WTC11 (cell line): ENCODE results near the gene ANO2. TPM values are rescaled to one million over a fixed set of nuclear protein-coding genes. Genes with fewer than 3 reads are reported as not detected.

Source experiments
- ATAC-seq: fragments of 200-7000 bp; cut with Tn5 transposase; 2 replicates; pipeline ENCODE4 v1.10.0; 2021; ENCODE audit warnings: mild to moderate bottlenecking, moderate library complexity
- CTCF ChIA-PET: fragments of 300-600 bp; sonication (Branson Sonifier 250); formaldehyde crosslinking; loops from one replicate; lab custom pipeline; 2021; ENCODE audit warnings: antibody characterized with exemption; lab: Charles Lee
- POLR2A ChIA-PET: fragments of 350-600 bp; sonication (Branson Sonifier 250); formaldehyde crosslinking; loops from one replicate; lab custom pipeline; 2021; ENCODE audit warnings: antibody characterized with exemption; lab: Charles Lee
- DNase-seq: peaks from one replicate; pipeline ENCODE4 v3.0.0; 2021; ENCODE audit warnings: low spot score
- H3K27ac Mint-ChIP-seq: 2 replicates; pipeline ENCODE4 v1.8.0; 2021; ENCODE audit warnings: mixed read lengths
- H3K27me3 Mint-ChIP-seq: 2 replicates; pipeline ENCODE4 v1.8.0; 2021; ENCODE audit warnings: low read depth, mild to moderate bottlenecking, moderate library complexity, mixed read lengths
- H3K36me3 Mint-ChIP-seq: 2 replicates; pipeline ENCODE4 v1.8.0; 2021; ENCODE audit warnings: mixed read lengths
- H3K4me1 Mint-ChIP-seq: 2 replicates; pipeline ENCODE4 v1.8.0; 2022; ENCODE audit warnings: mixed read lengths
- H3K4me3 Mint-ChIP-seq: 2 replicates; pipeline ENCODE4 v1.8.0; 2021; ENCODE audit warnings: mild to moderate bottlenecking, moderate library complexity, mixed read lengths
- H3K9me3 Mint-ChIP-seq: 2 replicates; pipeline ENCODE4 v1.8.0; 2021; ENCODE audit warnings: mixed read lengths
- CREB1 ChIP-seq: sonication (generic); formaldehyde crosslinking; IDR thresholded peaks from 2 replicates; pipeline ENCODE4 v1.8.0; 2023; ENCODE audit warnings: mild to moderate bottlenecking, missing genetic modification reagents
- FOXP1 ChIP-seq: sonication (generic); formaldehyde crosslinking; IDR thresholded peaks from 2 replicates; pipeline ENCODE4 v1.8.0; 2022; ENCODE audit warnings: missing genetic modification reagents, mild to moderate bottlenecking, moderate library complexity, borderline replicate concordance
- HMGA2 ChIP-seq: fragments of 250-450 bp; sonication (Bioruptor Pico); IDR thresholded peaks from 2 replicates; pipeline ENCODE4 v1.4.0; 2021; ENCODE audit warnings: mild to moderate bottlenecking, moderate library complexity
- MLX ChIP-seq: sonication (generic); formaldehyde crosslinking; IDR thresholded peaks from 2 replicates; pipeline ENCODE4 v1.8.1; 2023; ENCODE audit warnings: mild to moderate bottlenecking, missing genetic modification reagents, moderate library complexity
- PREB ChIP-seq: sonication (generic); formaldehyde crosslinking; IDR thresholded peaks from 2 replicates; pipeline ENCODE4 v1.8.1; 2022; ENCODE audit warnings: mild to moderate bottlenecking, missing genetic modification reagents, moderate library complexity, borderline replicate concordance
- RELA ChIP-seq: sonication (generic); formaldehyde crosslinking; IDR thresholded peaks from 2 replicates; pipeline ENCODE4 v1.8.1; 2022; ENCODE audit warnings: missing genetic modification reagents, mild to moderate bottlenecking, borderline replicate concordance
- RORB ChIP-seq: fragments of 250-450 bp; sonication (Bioruptor Pico); IDR thresholded peaks from 2 replicates; pipeline ENCODE4 v1.9.0; 2021; ENCODE audit warnings: mild to moderate bottlenecking
- TEAD4 ChIP-seq: sonication (generic); formaldehyde crosslinking; IDR thresholded peaks from 2 replicates; pipeline ENCODE4 v1.8.0; 2022; ENCODE audit warnings: mild to moderate bottlenecking, missing genetic modification reagents
- ZNF396 ChIP-seq: fragments of 250-450 bp; sonication (Bioruptor Pico); IDR thresholded peaks from 2 replicates; pipeline ENCODE4 v1.8.0; 2021; ENCODE audit warnings: mild to moderate bottlenecking, moderate library complexity, borderline replicate concordance
- ZNF416 ChIP-seq: fragments of 250-450 bp; sonication (Bioruptor Pico); IDR thresholded peaks from 2 replicates; pipeline ENCODE4 v1.9.0; 2021; ENCODE audit warnings: mild to moderate bottlenecking, inconsistent platforms
- ZNF425 ChIP-seq: fragments of 250-450 bp; sonication (Bioruptor Pico); conservative IDR thresholded peaks from 2 replicates; pipeline ENCODE4 v1.9.0; 2021; ENCODE audit warnings: mild to moderate bottlenecking
- total RNA-seq: library from RNA; stranded (reverse); gene quantifications from 3 replicates; pipeline ENCODE4 v1.2.3, GENCODE V29; 2021
- TF ChIP-seq, protein P1 (sequence below): fragments of 250-450 bp; sonication (Bioruptor Pico); IDR thresholded peaks from 2 replicates; pipeline ENCODE4 v1.8.0; 2021; ENCODE audit warnings: mild to moderate bottlenecking
- TF ChIP-seq, protein P2 (sequence below): sonication (generic); formaldehyde crosslinking; IDR thresholded peaks from 2 replicates; pipeline ENCODE4 v1.8.0; 2022; ENCODE audit warnings: mild to moderate bottlenecking, missing genetic modification reagents
- TF ChIP-seq, protein P3 (sequence below): sonication (generic); formaldehyde crosslinking; conservative IDR thresholded peaks from 2 replicates; pipeline ENCODE4 v1.8.1; 2022; ENCODE audit warnings: mild to moderate bottlenecking, missing genetic modification reagents
- TF ChIP-seq, protein P4 (sequence below): sonication (generic); formaldehyde crosslinking; IDR thresholded peaks from 2 replicates; pipeline ENCODE4 v1.8.0; 2022; ENCODE audit warnings: missing genetic modification reagents

The ANO2 gene
- total RNA-seq, 1 experiment from 2014 or later: 2.8 TPM

- peaks cover 47% of the 10 kb centered on the region for H3K9me3 Mint-ChIP-seq
- CTCF ChIA-PET: no interaction called here
These were observed 250.2 kb downstream of the ANO2 start for GRCh38 chr12:5694759-5695409.

GRCh38 chr12:5692850-5693249 is 252.2 kb downstream of the ANO2 start:
- no peak for DNase-seq
- H3K4me1 Mint-ChIP-seq: no peaks in the 10 kb centered on the region
- H3K27me3 Mint-ChIP-seq: peaks cover 6% of the 10 kb centered on the region
- TF ChIP-seq ZNF416 (CRISPR knock-in tag): no peak
- TF ChIP-seq RORB (CRISPR knock-in tag): no peak
- TF ChIP-seq, protein P1, sequence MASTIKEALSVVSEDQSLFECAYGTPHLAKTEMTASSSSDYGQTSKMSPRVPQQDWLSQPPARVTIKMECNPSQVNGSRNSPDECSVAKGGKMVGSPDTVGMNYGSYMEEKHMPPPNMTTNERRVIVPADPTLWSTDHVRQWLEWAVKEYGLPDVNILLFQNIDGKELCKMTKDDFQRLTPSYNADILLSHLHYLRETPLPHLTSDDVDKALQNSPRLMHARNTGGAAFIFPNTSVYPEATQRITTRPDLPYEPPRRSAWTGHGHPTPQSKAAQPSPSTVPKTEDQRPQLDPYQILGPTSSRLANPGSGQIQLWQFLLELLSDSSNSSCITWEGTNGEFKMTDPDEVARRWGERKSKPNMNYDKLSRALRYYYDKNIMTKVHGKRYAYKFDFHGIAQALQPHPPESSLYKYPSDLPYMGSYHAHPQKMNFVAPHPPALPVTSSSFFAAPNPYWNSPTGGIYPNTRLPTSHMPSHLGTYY (CRISPR knock-in tag): no peak
- TF ChIP-seq MLX (CRISPR knock-in tag): no peak
- no peak for TF ChIP-seq TEAD4 (CRISPR knock-in tag)
- TF ChIP-seq CREB1: no peak
- POLR2A ChIA-PET: no interaction called here
- no peak overlapping the region for H3K27ac Mint-ChIP-seq
- H3K9me3 Mint-ChIP-seq: peaks cover 38% of the 10 kb centered on the region
- no peak for ATAC-seq
- peaks cover 22% of the 10 kb centered on the region for H3K36me3 Mint-ChIP-seq
- H3K4me3 Mint-ChIP-seq: no peak overlapping the region
- CTCF ChIA-PET: no interaction called here

More at GRCh38 chr12:5694759-5695409, 250.2 kb downstream of the ANO2 start:
- TF ChIP-seq ZNF396 (CRISPR knock-in tag) (no peak), ZNF425 (CRISPR knock-in tag) (no peak), PREB (no peak), RELA (CRISPR knock-in tag) (no peak), FOXP1 (CRISPR knock-in tag) (no peak), RORB (CRISPR knock-in tag) (no peak), HMGA2 (CRISPR knock-in tag) (no peak)
- TF ChIP-seq, protein P2, sequence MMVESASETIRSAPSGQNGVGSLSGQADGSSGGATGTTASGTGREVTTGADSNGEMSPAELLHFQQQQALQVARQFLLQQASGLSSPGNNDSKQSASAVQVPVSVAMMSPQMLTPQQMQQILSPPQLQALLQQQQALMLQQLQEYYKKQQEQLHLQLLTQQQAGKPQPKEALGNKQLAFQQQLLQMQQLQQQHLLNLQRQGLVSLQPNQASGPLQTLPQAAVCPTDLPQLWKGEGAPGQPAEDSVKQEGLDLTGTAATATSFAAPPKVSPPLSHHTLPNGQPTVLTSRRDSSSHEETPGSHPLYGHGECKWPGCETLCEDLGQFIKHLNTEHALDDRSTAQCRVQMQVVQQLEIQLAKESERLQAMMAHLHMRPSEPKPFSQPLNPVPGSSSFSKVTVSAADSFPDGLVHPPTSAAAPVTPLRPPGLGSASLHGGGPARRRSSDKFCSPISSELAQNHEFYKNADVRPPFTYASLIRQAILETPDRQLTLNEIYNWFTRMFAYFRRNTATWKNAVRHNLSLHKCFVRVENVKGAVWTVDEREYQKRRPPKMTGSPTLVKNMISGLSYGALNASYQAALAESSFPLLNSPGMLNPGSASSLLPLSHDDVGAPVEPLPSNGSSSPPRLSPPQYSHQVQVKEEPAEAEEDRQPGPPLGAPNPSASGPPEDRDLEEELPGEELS: no peak
- TF ChIP-seq, protein P3, sequence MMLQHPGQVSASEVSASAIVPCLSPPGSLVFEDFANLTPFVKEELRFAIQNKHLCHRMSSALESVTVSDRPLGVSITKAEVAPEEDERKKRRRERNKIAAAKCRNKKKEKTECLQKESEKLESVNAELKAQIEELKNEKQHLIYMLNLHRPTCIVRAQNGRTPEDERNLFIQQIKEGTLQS (CRISPR knock-in tag): no peak
- TF ChIP-seq, protein P4, sequence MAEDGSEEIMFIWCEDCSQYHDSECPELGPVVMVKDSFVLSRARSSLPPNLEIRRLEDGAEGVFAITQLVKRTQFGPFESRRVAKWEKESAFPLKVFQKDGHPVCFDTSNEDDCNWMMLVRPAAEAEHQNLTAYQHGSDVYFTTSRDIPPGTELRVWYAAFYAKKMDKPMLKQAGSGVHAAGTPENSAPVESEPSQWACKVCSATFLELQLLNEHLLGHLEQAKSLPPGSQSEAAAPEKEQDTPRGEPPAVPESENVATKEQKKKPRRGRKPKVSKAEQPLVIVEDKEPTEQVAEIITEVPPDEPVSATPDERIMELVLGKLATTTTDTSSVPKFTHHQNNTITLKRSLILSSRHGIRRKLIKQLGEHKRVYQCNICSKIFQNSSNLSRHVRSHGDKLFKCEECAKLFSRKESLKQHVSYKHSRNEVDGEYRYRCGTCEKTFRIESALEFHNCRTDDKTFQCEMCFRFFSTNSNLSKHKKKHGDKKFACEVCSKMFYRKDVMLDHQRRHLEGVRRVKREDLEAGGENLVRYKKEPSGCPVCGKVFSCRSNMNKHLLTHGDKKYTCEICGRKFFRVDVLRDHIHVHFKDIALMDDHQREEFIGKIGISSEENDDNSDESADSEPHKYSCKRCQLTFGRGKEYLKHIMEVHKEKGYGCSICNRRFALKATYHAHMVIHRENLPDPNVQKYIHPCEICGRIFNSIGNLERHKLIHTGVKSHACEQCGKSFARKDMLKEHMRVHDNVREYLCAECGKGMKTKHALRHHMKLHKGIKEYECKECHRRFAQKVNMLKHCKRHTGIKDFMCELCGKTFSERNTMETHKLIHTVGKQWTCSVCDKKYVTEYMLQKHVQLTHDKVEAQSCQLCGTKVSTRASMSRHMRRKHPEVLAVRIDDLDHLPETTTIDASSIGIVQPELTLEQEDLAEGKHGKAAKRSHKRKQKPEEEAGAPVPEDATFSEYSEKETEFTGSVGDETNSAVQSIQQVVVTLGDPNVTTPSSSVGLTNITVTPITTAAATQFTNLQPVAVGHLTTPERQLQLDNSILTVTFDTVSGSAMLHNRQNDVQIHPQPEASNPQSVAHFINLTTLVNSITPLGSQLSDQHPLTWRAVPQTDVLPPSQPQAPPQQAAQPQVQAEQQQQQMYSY (CRISPR knock-in tag): no peak
- no peak overlapping the region for H3K27ac Mint-ChIP-seq
- H3K36me3 Mint-ChIP-seq: peaks cover 29% of the 10 kb centered on the region
- POLR2A ChIA-PET: no interaction called here
- ATAC-seq (no peak), DNase-seq (no peak)
- peaks cover 10% of the 10 kb centered on the region for H3K27me3 Mint-ChIP-seq
- H3K4me1 Mint-ChIP-seq: no peaks in the 10 kb centered on the region
- no peak overlapping the region for H3K4me3 Mint-ChIP-seq
